ENCODE results near the gene NLRP3.
"Not testable (repeated sequence)": the region's sequence is repeated elsewhere in the genome, so short reads cannot be mapped to it uniquely, and the experiment has no call there.

NLRP3 gene

GRCh38 chr1:247390996-247391395 is 25.0 kb upstream of the NLRP3 start:
- no peak for DNase-seq (ENCODE audit: low spot score)
- in situ Hi-C loops (cut with MboI; ENCODE audit: low sequenced_read_pairs, unreplicated experiment) = no loop called here
- no peak for TF ChIP-seq CTCF (IDR thresholded peaks at IDR 0.05; ENCODE audit: borderline replicate concordance, control extremely low read depth, extremely low read depth, insufficient read depth, missing control alignments)

- in situ Hi-C loops (cut with MboI; ENCODE audit: low sequenced_read_pairs, unreplicated experiment) = no loop called here
- TF ChIP-seq CTCF (IDR thresholded peaks at IDR 0.05; ENCODE audit: borderline replicate concordance, control extremely low read depth, extremely low read depth, insufficient read depth, missing control alignments) = no peak
Observed at GRCh38 chr1:247392088-247392487, 23.9 kb upstream of the NLRP3 start.

GRCh38 chr1:247395075-247395474 is 20.9 kb upstream of the NLRP3 start:
- in situ Hi-C loops (cut with MboI; ENCODE audit: low sequenced_read_pairs, unreplicated experiment); DNase-seq (ENCODE audit: low spot score): not testable (repeated sequence)

More at GRCh38 chr1:247392088-247392487, 23.9 kb upstream of the NLRP3 start:
- no peak for DNase-seq (ENCODE audit: low spot score)

- DNase-seq (ENCODE audit: low spot score) = no peak
- peak; percentile 5 for TF ChIP-seq CTCF (IDR thresholded peaks at IDR 0.05; ENCODE audit: borderline replicate concordance, control extremely low read depth, extremely low read depth, insufficient read depth, missing control alignments)
- in situ Hi-C loops (cut with MboI; ENCODE audit: low sequenced_read_pairs, unreplicated experiment) = no loop called here
Observed at GRCh38 chr1:247400685-247401084, 15.3 kb upstream of the NLRP3 start.

- no peak for TF ChIP-seq CTCF (IDR thresholded peaks at IDR 0.05; ENCODE audit: borderline replicate concordance, control extremely low read depth, extremely low read depth, insufficient read depth, missing control alignments)
- in situ Hi-C loops (cut with MboI; ENCODE audit: low sequenced_read_pairs, unreplicated experiment) = no loop called here
- DNase-seq (ENCODE audit: low spot score) = no peak
Observed at GRCh38 chr1:247401310-247402119, 14.5 kb upstream of the NLRP3 start.

GRCh38 chr1:247402120-247402675 is 13.8 kb upstream of the NLRP3 start:
- DNase-seq (ENCODE audit: low spot score) = no peak
- TF ChIP-seq CTCF (IDR thresholded peaks at IDR 0.05; ENCODE audit: borderline replicate concordance, control extremely low read depth, extremely low read depth, insufficient read depth, missing control alignments) = no peak
- in situ Hi-C loops (cut with MboI; ENCODE audit: low sequenced_read_pairs, unreplicated experiment) = no loop called here

GRCh38 chr1:247406014-247406656 is 9.8 kb upstream of the NLRP3 start:
- DNase-seq (ENCODE audit: low spot score) = no peak
- TF ChIP-seq CTCF (IDR thresholded peaks at IDR 0.05; ENCODE audit: borderline replicate concordance, control extremely low read depth, extremely low read depth, insufficient read depth, missing control alignments) = no peak
- in situ Hi-C loops (cut with MboI; ENCODE audit: low sequenced_read_pairs, unreplicated experiment) = no loop called here
